Kidney (tissue), 19 donors: Measurements from ENCODE around the gene SCGB1C1. TPM values are rescaled to one million over a fixed set of nuclear protein-coding genes. Genes with fewer than 3 reads are reported as not detected.
"Not testable (repeated sequence)": the region's sequence is repeated elsewhere in the genome, so short reads cannot be mapped to it uniquely, and the experiment has no call there.

ENCODE experiments used
- DNase-seq, 5 donors: peaks; one replicate each; pipeline ENCODE4 v3.0.0-alpha.2; 2013 to 2020
- FAIRE-seq: peaks from 2 replicates; lab custom pipeline; 2012; peaks lifted over from hg19 to GRCh38; lab: Jason Lieb, UNC
- H3K27ac ChIP-seq, 2 donors: one replicate each; pipeline ENCODE4 v1.7.0; 2013; ENCODE audit warnings: low read depth in 2 of 2, low read length in 2 of 2, inconsistent platforms in 1 of 2
- H3K27me3 ChIP-seq: one replicate; pipeline ENCODE4 v1.7.1; 2013; ENCODE audit warnings: low read length, inconsistent platforms; ENCODE audit not compliant: control insufficient read depth, insufficient read depth
- H3K36me3 ChIP-seq, 3 donors: one replicate each; pipeline versions ENCODE4 v1.7.0 to v1.7.1; 2013; ENCODE audit warnings: low read length in 3 of 3, control low read depth in 1 of 3, inconsistent platforms in 1 of 3; ENCODE audit not compliant: insufficient read depth in 3 of 3, control insufficient read depth in 2 of 3
- H3K4me1 ChIP-seq, 3 donors: one replicate each; pipeline versions ENCODE4 v1.7.0 to v1.7.1; 2013; ENCODE audit warnings: low read length in 3 of 3, inconsistent platforms in 1 of 3, low read depth in 1 of 3; ENCODE audit not compliant: control insufficient read depth in 2 of 3, insufficient read depth in 2 of 3
- H3K4me3 ChIP-seq, 3 donors: one replicate each; pipeline versions ENCODE4 v1.7.0 to v1.8.1; 2013; ENCODE audit warnings: low read length in 3 of 3, control low read depth in 1 of 3, inconsistent platforms in 1 of 3
- H3K9ac ChIP-seq, 3 donors: one replicate each; pipeline versions ENCODE4 v1.7.0 to v1.7.1; 2013; ENCODE audit warnings: low read length in 3 of 3, control low read depth in 1 of 3, inconsistent platforms in 1 of 3
- H3K9me3 ChIP-seq, 3 donors: one replicate each; pipeline versions ENCODE4 v1.7.0 to v1.7.1; 2013; ENCODE audit warnings: low read length in 3 of 3, control low read depth in 1 of 3, inconsistent platforms in 1 of 3; ENCODE audit not compliant: control insufficient read depth in 2 of 3, insufficient read depth in 1 of 3
- intact Hi-C: fragments of 100-400 bp; cut with DNase I; formaldehyde crosslinking; loops from one replicate; pipeline ENCODE4 v1.11.1; 2022
- long read RNA-seq, 10 donors: library from polyadenylated mRNA in 1 of 10; unstranded in 1 of 10; transcript quantifications; one replicate each; pipeline ENCODE4 v2.0.0 and lab custom pipeline, GENCODE V29; 2021 to 2026
- polyA plus RNA-seq: library from polyadenylated mRNA; stranded (reverse); fragments of 350-450 nt; fragmentation: Illumina TruSeq; extraction: RNeasy Lipid Tissue Mini Kit (QIAGEN cat#74804); gene quantifications from one replicate; pipeline ENCODE4 v1.2.3, GENCODE V29; 2014; ENCODE audit warnings: low read depth, low replicate concordance; ENCODE audit not compliant: insufficient read depth
- total RNA-seq: library from RNA; stranded (reverse); fragmentation: NEBNext Ultra II Directional; extraction: Animal tissue kit (Norgen Biotek cat#: 25700); gene quantifications from one replicate; pipeline ENCODE4 v1.2.1, GENCODE V29; 2021
- donor health status: control.
- donor health status: control.
- donor health status: DM: yes; HTN: yes; CAD: no.
- donor health status: Normal renal cell carcinoma (clear cell type).

The SCGB1C1 gene
- total RNA-seq = not detected
- not detected for polyA plus RNA-seq
- long read RNA-seq, donor 1 = 0 reads
- long read RNA-seq, donor 2 = 0 reads
- long read RNA-seq, donor 3, partial matches to known transcripts = 0 of 1 reads
- long read RNA-seq, donor 3, other reads (novel, unspliced or antisense) = 0 of 1 reads
- long read RNA-seq, donor 4 = 0 reads
- long read RNA-seq, donor 5 = 0 reads
- long read RNA-seq, donor 6, partial matches to known transcripts = 0 of 1 reads
- long read RNA-seq, donor 6, other reads (novel, unspliced or antisense) = 0 of 1 reads
- long read RNA-seq, donor 7 = 0 reads
- long read RNA-seq, donor 8 = 0 reads
- long read RNA-seq, donor 9 = 0 reads
- long read RNA-seq, donor 10 = 0 reads

GRCh38 chr11:192674-193128 lies at the start of gene SCGB1C1:
Gene SCGB1C1, plus strand, starts transcription at chr11:193078. Its CDS starts 22 bp downstream, at chr11:193100.
- H3K27me3 ChIP-seq, H3K27ac ChIP-seq, H3K9me3 ChIP-seq, FAIRE-seq, H3K4me1 ChIP-seq, H3K36me3 ChIP-seq, H3K4me3 ChIP-seq, H3K9ac ChIP-seq, intact Hi-C loops: not testable (repeated sequence)
- DNase-seq = peak in 1 of 5 donors; percentile 26

- intact Hi-C loops, H3K9ac ChIP-seq, H3K27ac ChIP-seq, H3K9me3 ChIP-seq, H3K27me3 ChIP-seq, H3K4me3 ChIP-seq, H3K4me1 ChIP-seq, FAIRE-seq, H3K36me3 ChIP-seq, DNase-seq: not testable (repeated sequence)
These were observed 12.6 kb upstream of the SCGB1C1 start for GRCh38 chr11:180242-180641.

- peak in 3 of 5 donors; percentile 1 to 70 (median 47) for DNase-seq
- H3K9me3 ChIP-seq, H3K4me1 ChIP-seq, H3K27ac ChIP-seq, H3K36me3 ChIP-seq, H3K9ac ChIP-seq, intact Hi-C loops, H3K27me3 ChIP-seq, FAIRE-seq, H3K4me3 ChIP-seq: not testable (repeated sequence)
These were observed 3.6 kb upstream of the SCGB1C1 start for GRCh38 chr11:189200-189783.

GRCh38 chr11:189843-190311 lies 3.0 kb upstream of the SCGB1C1 start:
- intact Hi-C loops, H3K36me3 ChIP-seq, H3K4me1 ChIP-seq, H3K9ac ChIP-seq, FAIRE-seq, H3K9me3 ChIP-seq, H3K27me3 ChIP-seq, H3K4me3 ChIP-seq, H3K27ac ChIP-seq: not testable (repeated sequence)
- peak in 1 of 5 donors; percentile 62 for DNase-seq

GRCh38 chr11:190546-190945 lies 2.3 kb upstream of the SCGB1C1 start:
- FAIRE-seq, H3K9me3 ChIP-seq, intact Hi-C loops, H3K9ac ChIP-seq, H3K4me3 ChIP-seq, H3K36me3 ChIP-seq, H3K27ac ChIP-seq, H3K4me1 ChIP-seq, H3K27me3 ChIP-seq: not testable (repeated sequence)
- DNase-seq = peak in 1 of 5 donors; percentile 59

- H3K27me3 ChIP-seq, FAIRE-seq, H3K36me3 ChIP-seq, H3K27ac ChIP-seq, H3K4me1 ChIP-seq, H3K9ac ChIP-seq, intact Hi-C loops, H3K4me3 ChIP-seq, H3K9me3 ChIP-seq: not testable (repeated sequence)
- peak in 2 of 5 donors; percentile 30 to 83 for DNase-seq
These were observed 1.1 kb upstream of the SCGB1C1 start for GRCh38 chr11:191490-192478.

GRCh38 chr11:193481-193880 lies 603 bp downstream of the SCGB1C1 start:
- DNase-seq = peak in 2 of 5 donors; percentile 29 to 50

More at GRCh38 chr11:193481-193880, 603 bp downstream of the SCGB1C1 start:
- H3K4me1 ChIP-seq, H3K9me3 ChIP-seq, FAIRE-seq, H3K36me3 ChIP-seq, intact Hi-C loops, H3K4me3 ChIP-seq, H3K27ac ChIP-seq, H3K9ac ChIP-seq, H3K27me3 ChIP-seq: not testable (repeated sequence)
